ENCODE data around the gene STXBP4.

The STXBP4 gene

DNA sequence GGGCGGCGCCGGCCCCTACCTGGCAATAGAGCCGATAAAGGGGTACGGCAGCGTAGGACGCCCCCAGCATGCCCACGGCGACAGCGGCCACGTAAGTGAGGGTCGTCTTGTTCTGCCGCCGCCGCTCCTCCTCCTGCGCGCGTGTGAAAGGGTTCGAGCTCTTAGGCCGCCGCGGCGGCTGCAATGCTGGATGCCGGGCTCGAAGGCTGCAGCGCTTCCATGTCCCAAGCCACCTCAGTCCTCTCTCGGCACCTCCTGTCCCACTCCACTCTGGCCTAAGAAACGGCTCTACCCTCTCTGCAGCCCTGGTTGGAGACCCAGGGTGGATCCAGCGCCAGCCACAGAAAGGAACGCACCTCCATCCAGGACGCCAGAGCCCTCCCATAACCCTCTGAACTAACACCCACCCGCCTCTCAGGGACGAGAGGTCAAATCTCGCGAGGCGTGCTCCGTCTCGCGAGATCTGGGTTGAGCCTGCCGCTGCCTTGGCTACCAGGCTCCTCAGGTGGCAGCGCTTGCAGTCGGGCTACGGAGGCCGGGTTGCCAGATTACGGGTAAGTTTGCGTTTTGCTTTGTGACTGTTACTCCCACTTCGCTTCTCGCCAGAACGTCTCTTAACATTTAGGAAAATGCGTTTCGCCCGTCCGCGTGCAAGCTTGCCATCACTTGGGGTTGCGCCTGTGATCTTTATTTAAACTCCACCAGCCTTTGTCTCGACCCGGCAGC is at the start of gene STXBP4, which contains the start of gene COX11:
STXBP4 (plus strand) TSS at position 504 of the 726 bp plus-strand sequence. CDS start 17,455 bp downstream, outside the sequence.
COX11 (minus strand) TSS at position 393 of the 726 bp plus-strand sequence; CDS start at position 385, 8 bp downstream.
- DNase-seq: peak; percentile 99

DNA sequence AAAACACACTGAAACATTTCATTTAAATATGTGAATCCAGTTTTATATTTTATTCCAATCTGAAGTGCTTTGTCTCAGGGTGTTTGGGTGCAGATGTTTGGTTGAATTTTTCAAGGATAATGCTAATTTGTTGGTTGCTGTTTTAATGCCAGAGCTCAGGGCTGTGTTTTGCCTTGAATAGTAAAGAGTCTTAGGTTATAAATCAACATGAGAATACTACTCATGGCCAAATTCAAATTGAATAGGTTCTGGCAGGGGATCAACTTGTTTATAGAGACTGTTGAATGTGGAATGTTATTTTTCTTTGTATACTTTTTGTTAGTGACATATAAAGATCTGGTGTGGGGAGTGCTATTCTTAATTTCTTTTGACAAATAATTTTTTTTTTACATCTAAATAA is 49.1 kb upstream of the STXBP4 start:
- no peak for DNase-seq

DNA sequence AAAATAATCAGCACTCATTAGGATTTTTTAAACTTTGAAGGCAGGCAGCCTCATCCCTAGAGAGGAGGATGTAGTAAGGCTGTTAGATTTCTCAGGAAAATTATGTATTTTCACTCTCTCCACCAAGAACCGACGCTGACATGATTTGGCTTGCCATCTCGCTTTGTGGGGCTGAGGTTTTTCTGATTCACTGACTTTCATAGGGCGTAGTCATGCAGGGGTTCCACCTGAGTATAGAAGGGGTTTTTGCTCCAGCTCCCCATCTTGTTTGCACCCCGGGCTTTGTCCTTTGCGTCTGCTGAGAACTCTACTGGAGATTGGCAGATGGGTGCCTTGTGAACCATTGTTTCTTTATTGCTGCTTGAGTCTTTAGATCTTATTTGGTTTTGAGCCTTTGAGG is 47.7 kb upstream of the STXBP4 start:
- no peak for DNase-seq

DNA sequence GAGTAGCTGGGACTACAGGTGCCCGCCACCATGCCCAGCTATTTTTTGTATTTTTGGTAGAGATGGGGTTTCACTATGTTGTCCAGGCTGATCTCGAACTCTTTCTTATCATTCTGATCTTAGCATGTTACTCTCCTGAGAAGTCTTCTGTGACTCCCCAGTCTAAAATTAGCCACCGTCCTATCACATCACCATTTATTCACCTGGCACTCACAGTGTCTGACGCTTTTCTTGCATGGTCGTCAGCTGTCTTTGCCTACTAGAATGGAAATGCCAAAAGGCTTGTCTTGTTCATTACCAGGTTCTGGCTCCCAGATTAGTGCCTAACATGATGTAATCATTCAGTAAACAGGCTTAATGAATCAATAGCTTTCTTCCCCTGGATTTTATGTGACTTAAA is 44.2 kb upstream of the STXBP4 start:
- DNase-seq: no peak

DNA sequence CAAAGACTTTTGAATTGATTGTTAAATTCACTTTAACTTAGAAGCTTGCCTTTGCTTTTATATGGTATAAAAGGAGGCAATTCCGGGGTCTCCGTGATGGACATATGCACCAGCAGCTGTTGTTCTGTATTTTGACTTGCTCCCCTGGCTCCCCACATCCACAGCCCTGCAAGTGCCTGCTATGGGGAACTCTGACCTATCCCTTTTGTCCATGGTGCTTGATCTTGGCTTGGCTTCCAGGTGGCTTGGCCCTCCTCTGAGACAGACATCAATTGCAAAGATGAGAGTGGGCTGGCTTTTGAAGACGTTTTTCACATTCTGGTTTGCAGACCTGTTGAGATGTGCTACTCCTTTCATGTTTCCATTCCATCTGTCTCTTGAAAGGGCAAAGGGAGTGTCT is 41.0 kb upstream of the STXBP4 start:
- DNase-seq: no peak

- no peak for DNase-seq
These were observed 35.9 kb upstream of the STXBP4 start for GRCh38 chr17:54932711-54933110.

DNA sequence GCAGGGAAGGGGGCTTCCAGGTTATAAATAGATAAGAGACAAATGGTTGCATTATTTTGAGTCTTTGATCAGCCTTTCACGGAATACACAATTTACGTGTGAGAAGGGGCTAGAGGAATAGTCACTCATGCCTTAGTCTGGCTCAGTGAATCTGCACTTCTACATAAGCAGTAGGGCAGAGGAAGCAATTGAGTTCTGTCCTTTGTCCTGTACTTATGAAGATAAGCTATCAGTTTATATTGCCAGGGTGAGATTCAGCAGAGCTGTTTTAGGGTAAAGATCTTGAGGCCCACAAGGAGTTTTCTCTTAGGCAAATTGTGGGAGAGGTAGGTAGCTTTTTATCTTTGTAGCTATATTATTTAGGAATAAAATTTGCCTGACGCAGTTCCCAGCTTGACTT is 34.6 kb upstream of the STXBP4 start:
- no peak for DNase-seq

GRCh38 chr17:54935471-54935870 is 33.1 kb upstream of the STXBP4 start:
- no peak for DNase-seq

GRCh38 chr17:54937018-54937417 is 31.5 kb upstream of the STXBP4 start:
- no peak for DNase-seq

- no peak for DNase-seq
These were observed 31.1 kb upstream of the STXBP4 start for GRCh38 chr17:54937426-54937825.

- DNase-seq: no peak
These were observed 27.3 kb upstream of the STXBP4 start for GRCh38 chr17:54941285-54941684.

GRCh38 chr17:54944796-54945195 is 23.8 kb upstream of the STXBP4 start:
- DNase-seq: no peak

GRCh38 chr17:54945231-54945630 is 23.3 kb upstream of the STXBP4 start:
- DNase-seq: no peak

DNA sequence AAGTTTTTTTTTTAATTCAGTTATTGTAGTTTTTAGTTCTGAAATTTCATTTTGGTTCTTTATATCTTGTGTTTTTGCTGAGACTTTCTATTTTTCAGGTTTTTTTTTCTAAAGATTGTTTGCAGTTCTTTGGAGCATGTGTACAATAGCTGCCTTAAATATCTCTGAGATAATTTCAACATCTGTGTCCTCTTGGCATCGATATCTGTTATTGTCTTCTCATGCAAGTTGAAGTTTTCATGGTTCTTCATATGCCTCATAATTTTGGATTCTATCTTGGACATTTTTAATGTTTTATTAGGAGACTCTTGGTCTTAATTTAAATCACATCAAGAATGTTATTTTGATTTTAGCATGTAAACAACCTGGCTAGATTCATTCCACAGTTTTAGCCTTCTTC is 22.9 kb upstream of the STXBP4 start:
- no peak for DNase-seq

DNA sequence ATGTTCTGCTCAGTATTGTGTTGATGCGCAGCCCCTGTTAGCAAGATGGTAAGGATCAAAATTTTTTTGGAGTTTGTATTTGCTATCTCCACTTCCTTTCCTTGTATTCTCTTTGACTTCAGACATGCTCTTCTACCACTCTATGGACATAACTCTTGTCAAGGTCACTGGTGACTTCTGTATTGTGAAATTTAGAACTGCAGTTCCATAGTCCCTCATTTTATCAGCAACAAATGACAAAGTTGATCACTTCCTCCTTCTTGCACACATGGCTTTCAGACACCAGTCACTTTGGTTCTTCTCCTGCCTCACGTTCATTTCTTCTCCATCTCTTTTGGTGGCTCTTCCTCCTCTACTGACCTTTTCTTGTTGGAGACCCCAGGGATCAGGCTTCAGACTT is 21.2 kb upstream of the STXBP4 start:
- no peak for DNase-seq

GRCh38 chr17:54948380-54948779 is 20.2 kb upstream of the STXBP4 start:
- peak; percentile 87 for DNase-seq

- no peak for DNase-seq
These were observed 18.4 kb upstream of the STXBP4 start for GRCh38 chr17:54950116-54950515.

DNA sequence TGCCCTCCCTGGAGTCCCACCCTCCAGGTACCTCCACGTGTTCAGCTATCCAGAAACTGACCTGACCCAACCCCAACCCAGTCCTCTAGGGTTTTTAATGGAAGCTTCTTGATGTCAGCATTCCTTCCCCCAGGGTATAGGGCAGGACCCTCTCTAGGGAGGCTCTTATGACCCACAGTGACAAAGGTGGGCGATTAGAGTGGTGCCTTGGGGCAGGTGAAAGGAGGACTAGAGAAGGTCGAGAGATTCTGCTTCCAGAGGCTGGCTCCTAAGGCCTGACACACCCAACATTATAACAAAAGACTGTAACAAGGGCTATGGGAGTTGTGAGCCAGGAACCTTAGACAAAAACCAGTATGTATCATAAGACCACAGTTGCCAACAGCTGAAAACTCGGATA is 17.3 kb upstream of the STXBP4 start:
- no peak for DNase-seq

GRCh38 chr17:54956791-54957190 is 11.8 kb upstream of the STXBP4 start:
- peak; percentile 68 for DNase-seq

DNA sequence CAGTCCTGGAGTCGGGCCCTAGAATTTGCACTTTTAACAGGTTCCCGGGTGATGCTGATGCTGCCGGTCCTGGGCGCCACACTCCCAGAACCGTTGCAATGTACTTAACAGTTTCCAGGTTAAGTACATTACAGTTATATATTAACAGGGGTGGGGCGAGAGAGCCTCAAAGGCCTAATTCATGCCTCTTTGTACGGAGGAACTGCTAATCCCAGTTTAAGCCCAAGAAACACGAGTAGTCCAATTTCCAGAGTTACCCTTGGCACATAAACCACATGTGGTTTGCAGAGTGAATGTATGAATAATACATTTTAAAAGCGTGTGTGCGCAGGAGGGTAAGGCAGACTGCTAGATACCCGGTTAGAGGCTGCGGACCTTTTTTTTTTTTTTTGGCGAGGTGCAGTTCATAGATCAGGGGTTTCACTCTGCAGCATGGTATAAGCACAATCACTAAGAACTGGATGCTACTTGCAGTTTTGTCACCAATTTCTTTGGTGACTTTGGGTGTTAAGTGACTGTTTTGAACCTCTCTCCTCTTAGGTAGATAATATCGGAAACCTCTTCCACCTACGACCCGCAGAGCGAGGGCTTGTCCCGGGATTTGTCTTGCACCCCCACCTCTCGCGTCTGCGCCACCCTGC is 824 bp upstream of the STXBP4 start:
- no peak for DNase-seq

DNA sequence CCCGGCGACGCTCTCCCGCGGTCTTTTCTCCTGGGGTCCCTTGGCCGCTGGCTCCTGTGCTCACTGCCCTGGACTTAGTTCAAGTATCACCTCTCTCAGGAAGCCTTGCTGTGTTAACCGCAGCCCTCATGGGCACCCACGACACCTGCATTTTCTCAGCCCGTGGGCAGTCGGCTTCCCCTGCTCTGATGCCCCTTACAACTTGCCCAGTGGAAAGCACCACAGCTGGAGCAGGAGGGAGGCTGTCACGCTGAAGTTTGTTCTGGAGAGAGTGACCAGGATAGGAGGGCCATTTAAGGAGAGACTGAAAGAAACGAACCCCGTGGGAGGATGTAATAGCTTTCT is 395 bp downstream of the STXBP4 start:
- peak; percentile 83 for DNase-seq

GRCh38 chr17:54969658-54970572 is 1.4 kb downstream of the STXBP4 start:
- no peak for DNase-seq

GRCh38 chr17:54971147-54971546 is 2.6 kb downstream of the STXBP4 start:
- no peak for DNase-seq

- DNase-seq: no peak
These were observed 3.3 kb downstream of the STXBP4 start for GRCh38 chr17:54971901-54972300.

Measured in islet precursor cell (in vitro differentiated cells).